Adrenal gland (tissue), 12 donors: ENCODE measurements around the gene CXCL6. TPM values are rescaled to one million over a fixed set of nuclear protein-coding genes. Genes with fewer than 3 reads are reported as not detected.

Source experiments
- DNase-seq, 7 donors: peaks; one replicate each; pipeline ENCODE4 v3.0.0-alpha.2; 2019 to 2020
- H3K27ac ChIP-seq, 5 donors: fragments of 200-600 bp; sonication (generic) in 4 of 5; 1 replicate in 3 of 5; 2 replicates in 2 of 5; pipeline versions ENCODE4 v1.5.1 to v1.8.0; 2016 to 2020; ENCODE audit warnings: mild to moderate bottlenecking in 1 of 5
- H3K27me3 ChIP-seq: fragments of 200-600 bp; 2 replicates; pipeline ENCODE4 v1.8.0; 2021
- H3K36me3 ChIP-seq, 2 donors: fragments of 200-600 bp; replicated peaks in 1 of 2; 1 replicate in 1 of 2; 2 replicates in 1 of 2; pipeline versions ENCODE4 v1.5.1 to v1.8.0; 2018 to 2022
- H3K4me1 ChIP-seq, 2 donors: fragments of 200-600 bp; replicated peaks in 1 of 2; 1 replicate in 1 of 2; 2 replicates in 1 of 2; pipeline versions ENCODE4 v1.5.1 to v1.8.0; 2018 to 2021
- H3K4me3 ChIP-seq, 4 donors: fragments of 200-600 bp; sonication (generic) in 3 of 4; one replicate each; pipeline ENCODE4 v1.5.1; 2016 to 2018
- H3K9me3 ChIP-seq, 3 donors: fragments of 200-600 bp; sonication (generic) in 1 of 3; replicated peaks in 1 of 3; 1 replicate in 2 of 3; 2 replicates in 1 of 3; pipeline versions ENCODE4 v1.5.1 to v1.8.0; 2016 to 2021
- POLR2A ChIP-seq, 2 donors: fragments of 450-650 bp; IDR thresholded peaks; one replicate each; pipeline ENCODE4 v1.6.1; 2017; ENCODE audit warnings: antibody characterized with exemption in 2 of 2, mild to moderate bottlenecking in 2 of 2, moderate library complexity in 1 of 2
- WGBS, 4 donors: extraction: QIAGEN DNeasy Blood & Tissue Kit in 2 of 4; methylation state at CpG; one replicate each; pipeline versions ENCODE4 v1.1.5 to v1.1.7; 2013 to 2017; 5-methylcytosine and 5-hydroxymethylcytosine counted together
- intact Hi-C, 2 donors: fragments of 100-400 bp; cut with DNase I; formaldehyde crosslinking; loops; one replicate each; pipeline versions ENCODE4 v1.14.1 to v1.15.0; 2022 to 2023
- polyA plus RNA-seq, 3 donors: library from polyadenylated mRNA; stranded (reverse); fragments of 200-250 nt in 2 of 3; fragments of 350-450 nt in 1 of 3; fragmentation: Illumina TruSeq in 1 of 3; extraction: RNeasy Lipid Tissue Mini Kit (QIAGEN cat#74804) in 1 of 3; gene quantifications; one replicate each; pipeline ENCODE4 v1.2.3, GENCODE V29; 2013 to 2014
- total RNA-seq, 9 donors: library from RNA; depleted of rRNA in 4 of 9; stranded (reverse); fragments of >200 nt in 4 of 9; fragments of 120-200 nt in 1 of 9; fragmentation: NEBNext Ultra II Directional in 1 of 9; extraction: Animal tissue kit (Norgen Biotek cat#: 25700) in 1 of 9; gene quantifications; one replicate each; pipeline versions ENCODE4 v1.1.0 to v1.2.4, GENCODE V29; 2013 to 2023
- TF ChIP-seq, protein P1 (sequence below), 6 experiments: fragments of 450-650 bp in 4 of 6; fragments of 200-600 bp in 2 of 6; sonication (generic) in 1 of 6; IDR thresholded peaks; 1 replicate in 5 of 6; 2 replicates in 1 of 6; pipeline versions ENCODE4 v1.5.1 to v1.8.0; 2016 to 2021; ENCODE audit warnings: antibody characterized with exemption in 6 of 6, mild to moderate bottlenecking in 2 of 6, moderate library complexity in 1 of 6
- donor health status: healthy with polysubstance abuse.
- donor health status: Bipolar disorder and iron deficiency.
- donor health status: DM: yes; HTN: yes; CAD: no.
- donor health status: DM: no; HTN: no; CAD: no.
- donor health status: DM: no; HTN: no; CAD: no.
- donor health status: DM: yes; HTN: yes; CAD: no.

Gene CXCL6
- total and polyA plus RNA-seq, 12 donors, result 0.07 to 0.41 (median 0.16) TPM; not detected in 8

DNA sequence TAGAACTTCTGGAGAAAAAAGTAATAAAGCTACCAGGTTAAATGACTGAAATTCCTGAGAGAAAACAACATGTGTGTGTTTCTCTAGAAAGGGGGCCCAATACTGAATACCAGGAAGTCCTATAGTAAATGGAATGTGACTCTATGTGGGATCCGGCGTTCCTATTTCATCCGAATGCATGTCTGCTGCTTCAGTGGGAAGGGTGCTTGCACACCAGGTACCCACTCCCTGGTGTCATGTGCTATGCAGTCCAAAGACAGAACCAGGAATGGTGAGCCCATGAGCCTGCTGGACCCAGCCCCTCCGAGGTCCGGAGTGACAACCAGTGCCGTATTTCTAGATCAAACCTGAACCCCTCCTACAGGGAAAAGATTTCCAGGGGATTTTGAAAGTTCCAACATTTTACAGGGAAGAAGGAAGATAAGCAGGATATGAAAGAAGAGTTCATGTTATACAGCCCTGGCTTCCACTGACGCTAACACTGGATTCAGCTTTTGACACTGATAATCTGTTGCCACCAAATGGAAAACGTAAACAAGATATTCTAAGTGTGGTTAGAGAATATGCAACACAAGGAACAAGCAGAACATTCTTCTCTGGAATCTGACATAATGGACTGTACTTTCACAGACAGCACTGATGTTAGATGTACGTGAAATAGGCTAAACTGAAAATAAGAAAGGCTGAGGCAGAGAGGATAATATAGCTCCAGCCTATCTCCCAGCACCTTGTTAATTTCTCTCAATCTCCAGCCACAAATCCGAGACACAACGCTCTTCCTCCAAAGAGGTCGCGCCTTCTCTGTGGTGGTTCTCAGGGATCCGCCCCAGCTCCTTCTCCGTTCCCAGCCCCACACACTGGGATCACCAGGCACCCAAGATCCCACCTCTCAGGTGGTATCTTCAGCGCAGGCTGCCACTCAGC, 32.0 kb downstream of the CXCL6 start:
- Histone ChIP-seq H3K27ac (no peak overlapping the region), H3K27me3 (no peaks in the 10 kb centered on the region), H3K4me1 (peaks cover 0 to 6% of the 10 kb centered on the region in 2 donors), H3K4me3 (peak overlapping the region in 2 of 4 donors; percentile 30 to 46), H3K36me3 (no peaks in the 10 kb centered on the region), H3K9me3 (no peaks in the 10 kb centered on the region)
- TF ChIP-seq, protein P1, sequence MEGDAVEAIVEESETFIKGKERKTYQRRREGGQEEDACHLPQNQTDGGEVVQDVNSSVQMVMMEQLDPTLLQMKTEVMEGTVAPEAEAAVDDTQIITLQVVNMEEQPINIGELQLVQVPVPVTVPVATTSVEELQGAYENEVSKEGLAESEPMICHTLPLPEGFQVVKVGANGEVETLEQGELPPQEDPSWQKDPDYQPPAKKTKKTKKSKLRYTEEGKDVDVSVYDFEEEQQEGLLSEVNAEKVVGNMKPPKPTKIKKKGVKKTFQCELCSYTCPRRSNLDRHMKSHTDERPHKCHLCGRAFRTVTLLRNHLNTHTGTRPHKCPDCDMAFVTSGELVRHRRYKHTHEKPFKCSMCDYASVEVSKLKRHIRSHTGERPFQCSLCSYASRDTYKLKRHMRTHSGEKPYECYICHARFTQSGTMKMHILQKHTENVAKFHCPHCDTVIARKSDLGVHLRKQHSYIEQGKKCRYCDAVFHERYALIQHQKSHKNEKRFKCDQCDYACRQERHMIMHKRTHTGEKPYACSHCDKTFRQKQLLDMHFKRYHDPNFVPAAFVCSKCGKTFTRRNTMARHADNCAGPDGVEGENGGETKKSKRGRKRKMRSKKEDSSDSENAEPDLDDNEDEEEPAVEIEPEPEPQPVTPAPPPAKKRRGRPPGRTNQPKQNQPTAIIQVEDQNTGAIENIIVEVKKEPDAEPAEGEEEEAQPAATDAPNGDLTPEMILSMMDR (IDR thresholded peaks at IDR 0.05), result no peak
- TF ChIP-seq POLR2A (IDR thresholded peaks at IDR 0.05), result no peak
- 36 to 39% (median 37%) methylated on average over 16 of the region's 16 CpGs for WGBS, 4 donors
- DNase-seq, result no peak
- intact Hi-C loops, result loop anchor here in 1 of 2 donors (10.0 kb wide), 1 partner anchor 204 kb away; no protein-coding TSS in a partner anchor

DNA sequence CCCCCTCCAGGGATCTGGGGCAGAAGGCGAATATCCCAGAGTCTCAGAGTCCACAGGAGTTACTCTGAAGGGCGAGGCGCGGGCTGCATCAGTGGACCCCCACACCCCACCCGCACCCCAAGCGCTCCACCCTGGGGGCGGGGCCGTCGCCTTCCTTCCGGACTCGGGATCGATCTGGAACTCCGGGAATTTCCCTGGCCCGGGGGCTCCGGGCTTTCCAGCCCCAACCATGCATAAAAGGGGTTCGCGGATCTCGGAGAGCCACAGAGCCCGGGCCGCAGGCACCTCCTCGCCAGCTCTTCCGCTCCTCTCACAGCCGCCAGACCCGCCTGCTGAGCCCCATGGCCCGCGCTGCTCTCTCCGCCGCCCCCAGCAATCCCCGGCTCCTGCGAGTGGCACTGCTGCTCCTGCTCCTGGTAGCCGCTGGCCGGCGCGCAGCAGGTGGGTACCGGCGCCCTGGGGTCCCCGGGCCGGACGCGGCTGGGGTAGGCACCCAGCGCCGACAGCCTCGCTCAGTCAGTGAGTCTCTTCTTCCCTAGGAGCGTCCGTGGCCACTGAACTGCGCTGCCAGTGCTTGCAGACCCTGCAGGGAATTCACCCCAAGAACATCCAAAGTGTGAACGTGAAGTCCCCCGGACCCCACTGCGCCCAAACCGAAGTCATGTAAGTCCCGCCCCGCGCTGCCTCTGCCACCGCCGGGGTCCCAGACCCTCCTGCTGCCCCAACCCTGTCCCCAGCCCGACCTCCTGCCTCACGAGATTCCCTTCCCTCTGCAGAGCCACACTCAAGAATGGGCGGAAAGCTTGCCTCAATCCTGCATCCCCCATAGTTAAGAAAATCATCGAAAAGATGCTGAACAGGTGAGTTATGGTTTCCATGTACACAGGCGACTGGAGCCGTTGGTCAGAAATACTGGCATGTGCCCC, 32.9 kb downstream of the CXCL6 start, which contains the start of gene CXCL1:
TSS of gene CXCL1 (plus strand) at position 264 of the 926 bp plus-strand sequence. CDS start at position 342, 78 bp downstream.
- intact Hi-C loops, result loop anchor here in 1 of 2 donors (10.0 kb wide), 1 partner anchor 205 kb away; no protein-coding TSS in a partner anchor
- Histone ChIP-seq H3K27ac (peak within 1 kb of the TSS in 1 of 5 donors; percentile 13), H3K4me1 (peaks cover 0 to 6% of the 10 kb centered on the region in 2 donors), H3K36me3 (no peaks in the 10 kb centered on the region), H3K27me3 (no peaks in the 10 kb centered on the region), H3K4me3 (peak within 1 kb of the TSS in 2 of 4 donors; percentile 30 to 46), H3K9me3 (no peaks in the 10 kb centered on the region)
- no peak for TF ChIP-seq POLR2A (IDR thresholded peaks at IDR 0.05)
- TF ChIP-seq, protein P1 (IDR thresholded peaks at IDR 0.05), result no peak
- peak in 4 of 7 donors; percentile 7 to 27 (median 25) for DNase-seq
- WGBS, 4 donors, result 7 to 18% (median 13%) methylated on average over 19 to 61 of the region's 61 CpGs

DNA sequence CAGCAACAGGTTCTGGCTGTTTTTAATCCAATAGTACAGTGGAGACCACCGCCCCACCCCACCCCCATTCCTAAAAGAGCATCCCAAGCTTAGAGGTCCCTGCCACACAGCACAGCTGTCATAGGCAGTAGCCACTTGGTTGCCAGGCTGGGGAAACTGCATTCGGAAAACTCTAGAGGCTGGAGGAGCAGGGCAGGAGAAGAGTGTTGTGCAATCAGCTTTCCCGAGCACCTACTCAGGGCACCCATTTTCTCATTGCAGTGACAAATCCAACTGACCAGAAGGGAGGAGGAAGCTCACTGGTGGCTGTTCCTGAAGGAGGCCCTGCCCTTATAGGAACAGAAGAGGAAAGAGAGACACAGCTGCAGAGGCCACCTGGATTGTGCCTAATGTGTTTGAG, 33.8 kb downstream of the CXCL6 start:
- no peak for DNase-seq
- Histone ChIP-seq H3K36me3 (no peaks in the 10 kb centered on the region), H3K4me1 (peaks cover 0 to 6% of the 10 kb centered on the region in 2 donors), H3K27me3 (no peaks in the 10 kb centered on the region), H3K9me3 (no peaks in the 10 kb centered on the region), H3K4me3 (no peak overlapping the region), H3K27ac (no peak overlapping the region)
- intact Hi-C loops, result no loop called here
- TF ChIP-seq POLR2A (IDR thresholded peaks at IDR 0.05), result no peak
- TF ChIP-seq, protein P1 (IDR thresholded peaks at IDR 0.05), result no peak
- 71 to 96% (median 79%) methylated on average over 3 of the region's 3 CpGs for whole genome bisulfite sequencing, 4 donors
